22Rv1 (cell line): ENCODE measurements around the gene IGFL4.

Experiments
- H3K27ac ChIP-seq: fragments of 450-650 bp; 2 replicates; pipeline ENCODE4 v1.5.1; 2017
- CTCF ChIP-seq: fragments of 450-650 bp; IDR thresholded peaks from 2 replicates; pipeline ENCODE4 v1.5.1; 2017; ENCODE audit warnings: mild to moderate bottlenecking
- ZFX ChIP-seq: fragments of 450-650 bp; IDR thresholded peaks from 2 replicates; pipeline ENCODE4 v1.6.1; 2017; ENCODE audit warnings: antibody characterized with exemption, borderline replicate concordance

IGFL4 gene

DNA sequence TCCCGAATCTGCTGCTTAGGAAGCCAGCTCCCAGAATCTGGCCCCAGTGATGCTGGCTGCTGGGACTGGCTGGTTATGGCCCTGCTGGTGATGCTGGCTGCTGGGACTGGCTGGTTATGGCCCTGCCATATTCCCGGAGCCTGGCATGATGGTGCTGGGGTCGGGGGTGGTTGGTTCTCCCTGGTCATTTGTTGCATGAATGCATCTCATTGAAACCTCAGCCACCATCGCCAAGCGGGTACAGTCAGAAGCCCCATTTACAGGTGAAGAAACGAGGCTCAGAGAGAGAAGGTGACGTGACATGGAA, 20.0 kb downstream of the IGFL4 start:
- no peak for TF ChIP-seq ZFX
- no peak for TF ChIP-seq CTCF
- no peak overlapping the region for H3K27ac ChIP-seq

- H3K27ac ChIP-seq: no peak overlapping the region
- TF ChIP-seq ZFX: no peak
- no peak for TF ChIP-seq CTCF
Observed at GRCh38 chr19:46019270-46019669, 21.5 kb downstream of the IGFL4 start.

GRCh38 chr19:46018729-46019251, 22.0 kb downstream of the IGFL4 start:
- TF ChIP-seq CTCF (no peak), ZFX (no peak)
- no peak overlapping the region for H3K27ac ChIP-seq

GRCh38 chr19:46017874-46018675, 22.7 kb downstream of the IGFL4 start:
- H3K27ac ChIP-seq: no peak overlapping the region
- TF ChIP-seq ZFX: no peak
- no peak for TF ChIP-seq CTCF

DNA sequence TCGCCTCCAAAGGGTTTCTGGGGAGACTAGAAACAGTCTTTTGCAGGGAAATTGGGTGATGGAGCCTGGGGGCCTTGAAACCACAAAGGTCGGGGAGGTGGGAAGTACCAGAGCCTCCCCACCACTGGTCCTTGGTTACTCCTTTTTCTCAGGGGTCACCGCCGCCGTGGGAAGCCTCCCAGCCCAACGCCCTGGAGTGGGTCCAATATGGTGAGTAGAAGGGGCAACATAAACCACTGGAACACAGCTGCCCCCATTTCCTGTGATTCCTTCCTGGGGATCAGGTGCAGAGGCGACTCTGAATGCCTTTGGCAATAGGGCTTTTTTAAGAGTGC, 23.7 kb downstream of the IGFL4 start:
- no peak overlapping the region for H3K27ac ChIP-seq
- no peak for TF ChIP-seq ZFX
- TF ChIP-seq CTCF: peak; percentile 52

DNA sequence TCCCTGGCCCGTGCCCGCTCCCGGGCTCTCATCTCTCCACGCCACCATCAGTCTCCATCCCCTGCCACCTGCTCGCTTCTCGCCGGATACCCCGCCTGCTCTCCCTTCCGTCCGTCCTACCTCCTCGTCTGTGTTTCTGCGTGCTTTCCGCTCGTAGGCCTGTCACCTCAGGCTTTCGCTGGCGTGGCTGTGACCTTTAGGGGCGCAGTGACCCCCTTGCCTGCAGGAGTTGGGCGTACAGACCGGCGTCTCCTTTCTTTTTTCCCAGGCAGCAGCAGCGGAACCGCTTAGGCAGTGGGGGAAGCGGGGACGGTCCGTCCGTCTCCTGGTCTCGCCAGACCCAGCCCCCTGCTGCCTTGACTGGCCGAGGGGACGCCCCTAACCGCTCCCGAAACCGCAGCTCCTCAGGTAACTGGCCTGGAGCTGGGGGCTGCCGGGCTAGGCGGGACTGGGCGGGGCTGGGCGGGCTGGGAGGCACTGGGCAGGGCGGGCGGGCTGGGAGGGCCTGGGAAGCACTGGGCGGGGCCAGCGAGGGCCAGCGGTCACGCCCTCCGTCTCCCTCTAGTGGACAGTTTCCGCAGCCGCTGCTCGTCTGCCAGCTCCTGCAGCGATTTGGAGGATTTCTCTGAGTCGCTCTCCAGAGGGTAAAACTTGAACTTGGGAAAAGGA, 24.2 kb downstream of the IGFL4 start:
- peak; percentile 87 for TF ChIP-seq CTCF
- no peak for TF ChIP-seq ZFX
- H3K27ac ChIP-seq: peak overlapping the region; percentile 75
